ENCODE data around the gene C17orf100.
A peak's percentile ranks its signal among the peaks of the same experiment; 100 is the strongest.

The C17orf100 gene

DNA sequence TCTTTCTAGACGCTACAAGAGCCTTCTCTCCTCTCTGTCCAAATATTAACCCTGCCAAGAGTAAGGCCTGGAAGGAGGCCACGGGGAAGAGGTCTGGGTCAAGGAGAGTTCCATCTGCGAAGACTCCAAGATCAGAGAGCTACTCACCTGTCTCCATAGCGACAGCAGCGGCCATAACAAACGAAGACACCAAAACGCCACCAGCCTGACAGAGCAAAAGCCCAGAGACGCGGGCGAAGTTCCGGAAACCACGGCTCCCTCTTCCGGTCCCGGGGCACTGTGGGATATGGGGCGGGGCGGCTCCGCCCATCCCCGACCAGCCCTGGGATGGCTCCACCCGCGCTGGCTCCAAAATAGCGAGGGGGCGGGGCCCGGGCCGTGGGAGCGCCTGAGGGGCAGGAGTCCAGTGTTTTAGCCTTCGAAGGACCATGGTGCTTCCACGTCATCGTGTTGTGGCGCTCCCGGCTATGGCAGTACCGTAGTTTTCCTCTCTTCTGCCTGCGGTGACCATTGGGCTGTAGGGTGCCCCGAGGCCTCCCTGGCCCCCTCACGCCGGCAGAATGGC, at the start of gene C17orf100, which contains the start of gene MED31:
Gene C17orf100, plus strand, starts transcription at position 409 of the 565 bp plus-strand sequence. Its CDS starts 152 bp downstream, at position 561.
Gene MED31, minus strand, starts transcription at position 252 of the 565 bp plus-strand sequence. Its CDS starts 77 bp downstream, at position 175.
- Histone ChIP-seq H3K4me1 (ENCODE audit: insufficient read depth, low read length) (no peaks in the 10 kb centered on the region; the same call in 1 of the 2 replicates), H3K9me3 (ENCODE audit: control insufficient read depth, insufficient read depth, low read length) (no peaks in the 10 kb centered on the region), H3K9ac (ENCODE audit: low read depth, low read length) (peak within 1 kb of the TSS; percentile 88), H3K36me3 (ENCODE audit: insufficient read depth, low read length) (no peaks in the 10 kb centered on the region)

GRCh38 chr17:6602141-6602540, 49.4 kb upstream of the C17orf100 start:
- peaks cover 5% of the 10 kb centered on the region; the same call in 1 of the 2 replicates for H3K36me3 ChIP-seq (ENCODE audit: insufficient read depth, low read length)
- 0 out of 2 replicates have a peak, but pooled peaks cover 3% of the 10 kb centered on the region for H3K4me1 ChIP-seq (ENCODE audit: insufficient read depth, low read length)
- no peak overlapping the region for H3K9ac ChIP-seq (ENCODE audit: low read depth, low read length)
- no peaks in the 10 kb centered on the region for H3K9me3 ChIP-seq (ENCODE audit: control insufficient read depth, insufficient read depth, low read length)

- Histone ChIP-seq H3K36me3 (ENCODE audit: insufficient read depth, low read length) (peaks cover 9% of the 10 kb centered on the region), H3K9me3 (ENCODE audit: control insufficient read depth, insufficient read depth, low read length) (no peaks in the 10 kb centered on the region), H3K4me1 (ENCODE audit: insufficient read depth, low read length) (0 out of 2 replicates have a peak, but pooled peaks cover 3% of the 10 kb centered on the region), H3K9ac (ENCODE audit: low read depth, low read length) (no peak overlapping the region)
These were observed 47.7 kb upstream of the C17orf100 start for GRCh38 chr17:6603744-6604325.

GRCh38 chr17:6605142-6605541, 46.4 kb upstream of the C17orf100 start:
- Histone ChIP-seq H3K9me3 (ENCODE audit: control insufficient read depth, insufficient read depth, low read length) (no peaks in the 10 kb centered on the region), H3K36me3 (ENCODE audit: insufficient read depth, low read length) (peaks cover 15% of the 10 kb centered on the region), H3K9ac (ENCODE audit: low read depth, low read length) (no peak overlapping the region), H3K4me1 (ENCODE audit: insufficient read depth, low read length) (no peaks in the 10 kb centered on the region)

- Histone ChIP-seq H3K9me3 (ENCODE audit: control insufficient read depth, insufficient read depth, low read length) (no peaks in the 10 kb centered on the region), H3K36me3 (ENCODE audit: insufficient read depth, low read length) (peaks cover 20% of the 10 kb centered on the region), H3K4me1 (ENCODE audit: insufficient read depth, low read length) (no peaks in the 10 kb centered on the region), H3K9ac (ENCODE audit: low read depth, low read length) (no peak overlapping the region)
These were observed 43.2 kb upstream of the C17orf100 start for GRCh38 chr17:6608321-6608720.

- Histone ChIP-seq H3K36me3 (ENCODE audit: insufficient read depth, low read length) (peaks cover 20% of the 10 kb centered on the region), H3K9me3 (ENCODE audit: control insufficient read depth, insufficient read depth, low read length) (no peaks in the 10 kb centered on the region), H3K9ac (ENCODE audit: low read depth, low read length) (no peak overlapping the region), H3K4me1 (ENCODE audit: insufficient read depth, low read length) (no peaks in the 10 kb centered on the region)
These were observed 41.6 kb upstream of the C17orf100 start for GRCh38 chr17:6610011-6610410.

GRCh38 chr17:6611231-6611630, 40.3 kb upstream of the C17orf100 start:
- peaks cover 20% of the 10 kb centered on the region for H3K36me3 ChIP-seq (ENCODE audit: insufficient read depth, low read length)
- H3K9me3 ChIP-seq (ENCODE audit: control insufficient read depth, insufficient read depth, low read length): no peaks in the 10 kb centered on the region
- no peak overlapping the region for H3K9ac ChIP-seq (ENCODE audit: low read depth, low read length)
- no peaks in the 10 kb centered on the region for H3K4me1 ChIP-seq (ENCODE audit: insufficient read depth, low read length)

- H3K36me3 ChIP-seq (ENCODE audit: insufficient read depth, low read length): peaks cover 7% of the 10 kb centered on the region
These were observed 27.6 kb upstream of the C17orf100 start for GRCh38 chr17:6623941-6624340.

DNA sequence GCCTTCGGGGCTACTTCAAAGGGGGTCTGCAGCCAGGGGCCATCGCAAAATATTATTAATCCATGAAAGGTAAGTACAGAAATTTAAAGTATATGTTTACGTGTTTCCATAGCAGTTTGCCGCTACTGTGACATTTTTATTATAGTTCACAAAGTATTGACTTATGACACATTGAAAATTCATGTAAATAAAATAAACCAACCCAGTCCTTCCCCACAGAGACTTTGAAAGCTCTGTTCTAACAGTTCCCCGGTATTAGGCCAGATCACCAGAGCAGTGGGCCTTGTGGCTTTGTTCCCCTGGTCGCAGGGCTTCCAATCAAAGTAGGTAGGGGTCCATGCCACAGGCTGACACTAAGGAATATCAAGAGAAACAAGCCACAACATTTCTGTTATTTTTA, 24.9 kb upstream of the C17orf100 start:
- Histone ChIP-seq H3K36me3 (ENCODE audit: insufficient read depth, low read length) (peaks cover 7% of the 10 kb centered on the region), H3K9me3 (ENCODE audit: control insufficient read depth, insufficient read depth, low read length) (no peaks in the 10 kb centered on the region), H3K9ac (ENCODE audit: low read depth, low read length) (no peak overlapping the region), H3K4me1 (ENCODE audit: insufficient read depth, low read length) (no peaks in the 10 kb centered on the region)

More at GRCh38 chr17:6623941-6624340, 27.6 kb upstream of the C17orf100 start:
- H3K9ac ChIP-seq (ENCODE audit: low read depth, low read length): no peak overlapping the region
- H3K9me3 ChIP-seq (ENCODE audit: control insufficient read depth, insufficient read depth, low read length): no peaks in the 10 kb centered on the region
- no peaks in the 10 kb centered on the region for H3K4me1 ChIP-seq (ENCODE audit: insufficient read depth, low read length)

GRCh38 chr17:6627019-6627418, 24.5 kb upstream of the C17orf100 start:
- Histone ChIP-seq H3K36me3 (ENCODE audit: insufficient read depth, low read length) (peaks cover 5% of the 10 kb centered on the region), H3K9me3 (ENCODE audit: control insufficient read depth, insufficient read depth, low read length) (no peaks in the 10 kb centered on the region), H3K4me1 (ENCODE audit: insufficient read depth, low read length) (no peaks in the 10 kb centered on the region), H3K9ac (ENCODE audit: low read depth, low read length) (no peak overlapping the region)

DNA sequence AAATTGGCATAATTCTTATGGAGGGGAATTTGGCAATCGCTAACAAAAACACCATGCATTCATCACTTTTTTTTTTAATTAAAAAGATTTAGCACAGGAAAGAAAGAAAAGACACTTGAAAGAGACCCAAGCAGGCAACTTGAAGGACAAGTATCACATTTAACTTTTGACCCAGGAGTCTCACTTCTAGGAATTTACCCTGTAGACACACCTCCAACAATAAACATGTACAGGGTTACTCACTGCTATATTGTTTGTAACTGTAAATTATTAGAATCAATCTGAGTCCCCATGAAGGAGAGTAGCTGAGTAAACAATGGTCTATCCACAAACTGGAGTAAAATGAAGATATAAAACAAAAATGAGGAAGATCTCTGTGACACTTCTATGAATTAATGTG, 21.2 kb upstream of the C17orf100 start:
- peaks cover 5% of the 10 kb centered on the region; the same call in 1 of the 2 replicates for H3K36me3 ChIP-seq (ENCODE audit: insufficient read depth, low read length)
- no peak overlapping the region for H3K9ac ChIP-seq (ENCODE audit: low read depth, low read length)
- no peaks in the 10 kb centered on the region for H3K4me1 ChIP-seq (ENCODE audit: insufficient read depth, low read length)
- H3K9me3 ChIP-seq (ENCODE audit: control insufficient read depth, insufficient read depth, low read length): 0 out of 2 replicates have a peak, but pooled peaks cover 5% of the 10 kb centered on the region

- Histone ChIP-seq H3K36me3 (ENCODE audit: insufficient read depth, low read length) (peaks cover 5% of the 10 kb centered on the region; the same call in 1 of the 2 replicates), H3K4me1 (ENCODE audit: insufficient read depth, low read length) (no peaks in the 10 kb centered on the region), H3K9ac (ENCODE audit: low read depth, low read length) (no peak overlapping the region), H3K9me3 (ENCODE audit: control insufficient read depth, insufficient read depth, low read length) (0 out of 2 replicates have a peak, but pooled peaks cover 5% of the 10 kb centered on the region)
These were observed 19.0 kb upstream of the C17orf100 start for GRCh38 chr17:6632530-6632929.

- H3K9ac ChIP-seq (ENCODE audit: low read depth, low read length): no peak overlapping the region
- peaks cover 5% of the 10 kb centered on the region; the same call in 1 of the 2 replicates for H3K36me3 ChIP-seq (ENCODE audit: insufficient read depth, low read length)
- 0 out of 2 replicates have a peak, but pooled peaks cover 5% of the 10 kb centered on the region for H3K9me3 ChIP-seq (ENCODE audit: control insufficient read depth, insufficient read depth, low read length)
- H3K4me1 ChIP-seq (ENCODE audit: insufficient read depth, low read length): no peaks in the 10 kb centered on the region
These were observed 18.3 kb upstream of the C17orf100 start for GRCh38 chr17:6633263-6633662.

- H3K9ac ChIP-seq (ENCODE audit: low read depth, low read length): no peak overlapping the region
- H3K9me3 ChIP-seq (ENCODE audit: control insufficient read depth, insufficient read depth, low read length): 0 out of 2 replicates have a peak, but pooled peaks cover 5% of the 10 kb centered on the region
- H3K4me1 ChIP-seq (ENCODE audit: insufficient read depth, low read length): peaks cover 4% of the 10 kb centered on the region; the same call in 1 of the 2 replicates
- peaks cover 5% of the 10 kb centered on the region; the same call in 1 of the 2 replicates for H3K36me3 ChIP-seq (ENCODE audit: insufficient read depth, low read length)
These were observed 15.5 kb upstream of the C17orf100 start for GRCh38 chr17:6636105-6636504.
